Smooth muscle cell (in vitro differentiated cells): ENCODE measurements around the gene ARHGDIG. TPM values are rescaled to one million over a fixed set of nuclear protein-coding genes. Genes with fewer than 3 reads are reported as not detected.

Experiments
- DNase-seq: peaks from one replicate; lab custom pipeline; 2025; ENCODE audit not compliant: unreplicated experiment; lab: John Stamatoyannopoulos, UW
- H2AFZ ChIP-seq: fragments of 200-600 bp; sonication (generic); 2 replicates; pipeline ENCODE4 v1.6.0; 2016; ENCODE audit warnings: antibody characterized with exemption, low read depth, mild to moderate bottlenecking
- H3F3A ChIP-seq: fragments of 200-600 bp; sonication (generic); 2 replicates; pipeline ENCODE4 v1.6.0; 2017; ENCODE audit warnings: antibody characterized with exemption, low read depth
- H3K27ac ChIP-seq: fragments of 200-600 bp; sonication (generic); 2 replicates; pipeline ENCODE4 v1.5.1; 2016; ENCODE audit warnings: low read depth, mild to moderate bottlenecking
- H3K27me3 ChIP-seq: fragments of 200-600 bp; sonication (generic); 2 replicates; pipeline ENCODE4 v1.6.1; 2016; ENCODE audit warnings: low read depth, mild to moderate bottlenecking
- H3K36me3 ChIP-seq: fragments of 200-600 bp; sonication (generic); 2 replicates; pipeline ENCODE4 v1.5.1; 2016; ENCODE audit warnings: low read depth
- H3K4me1 ChIP-seq: fragments of 200-600 bp; sonication (generic); 2 replicates; pipeline ENCODE4 v1.5.1; 2016; ENCODE audit warnings: low read depth
- H3K4me2 ChIP-seq: fragments of 200-600 bp; sonication (generic); 2 replicates; pipeline ENCODE4 v1.6.0; 2016; ENCODE audit warnings: mild to moderate bottlenecking
- H3K4me3 ChIP-seq: fragments of 200-600 bp; sonication (generic); 2 replicates; pipeline ENCODE4 v1.5.1; 2016; ENCODE audit warnings: mild to moderate bottlenecking
- H3K79me2 ChIP-seq: fragments of 200-600 bp; sonication (generic); 2 replicates; pipeline ENCODE4 v1.6.0; 2016; ENCODE audit warnings: low read depth, mild to moderate bottlenecking
- H3K9ac ChIP-seq: fragments of 200-600 bp; sonication (generic); 2 replicates; pipeline ENCODE4 v1.6.0; 2016; ENCODE audit warnings: low read depth
- H3K9me3 ChIP-seq: fragments of 200-600 bp; sonication (generic); replicated peaks from 2 replicates; pipeline ENCODE4 v1.5.1; 2016; ENCODE audit warnings: low read depth
- H4K20me1 ChIP-seq: fragments of 200-600 bp; sonication (generic); 2 replicates; pipeline ENCODE4 v1.6.0; 2016; ENCODE audit warnings: low read depth
- WGBS: methylation state at CpG from one replicate; pipeline ENCODE4 v1.1.7; 2016; ENCODE audit warnings: low lambda C conversion rate; 5-methylcytosine and 5-hydroxymethylcytosine counted together
- polyA plus RNA-seq: library from polyadenylated mRNA; unstranded; fragments of >200 nt; fragmentation: Nextera tagmentation; extraction: Ambion mirVana; gene quantifications from 2 replicates; pipeline ENCODE4 v1.2.1, GENCODE V29; 2016
- total RNA-seq: library from RNA; depleted of rRNA; stranded (reverse); fragments of >200 nt; gene quantifications from 2 replicates; pipeline ENCODE4 v1.2.3, GENCODE V29; 2014
- TF ChIP-seq, protein P1 (sequence below): fragments of 200-600 bp; sonication (generic); IDR thresholded peaks from 2 replicates; pipeline ENCODE4 v1.5.1; 2017; ENCODE audit warnings: borderline replicate concordance, mild to moderate bottlenecking, antibody characterized with exemption; ENCODE audit not compliant: insufficient read depth, poor library complexity, severe bottlenecking

ARHGDIG gene
- total and polyA plus RNA-seq, 2 experiments from 2014 or later: 0.58 to 2.9 TPM

DNA sequence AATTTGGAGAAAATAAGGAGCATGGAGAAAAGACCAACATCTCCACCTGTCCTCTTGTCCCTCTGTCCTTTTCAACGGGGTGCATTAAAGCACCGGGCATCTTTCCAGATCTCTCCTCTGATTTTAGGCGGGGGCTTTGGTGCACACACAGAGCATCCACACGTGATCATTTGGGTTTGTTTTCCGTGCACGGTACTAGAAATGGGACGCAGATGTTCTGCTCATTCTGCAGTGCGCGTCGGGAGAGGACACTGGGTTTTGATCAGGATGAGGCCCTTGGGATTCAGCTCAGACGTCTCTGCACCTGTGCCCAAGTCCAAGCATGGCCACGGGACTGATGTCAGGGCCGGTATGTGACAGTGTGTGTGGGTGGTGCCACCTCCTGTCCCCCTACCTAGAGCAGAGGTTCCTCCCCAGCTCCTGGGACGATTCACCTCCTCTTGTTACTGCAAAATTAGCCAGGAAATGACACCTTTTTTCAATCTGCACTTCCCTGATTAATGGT, 34.5 kb downstream of the ARHGDIG start:
- Histone ChIP-seq H3K36me3 (no peaks in the 10 kb centered on the region), H3K9me3 (no peaks in the 10 kb centered on the region), H4K20me1 (peaks cover 68% of the 10 kb centered on the region), H3K4me2 (no peak overlapping the region), H3K9ac (no peak overlapping the region), H3K4me1 (no peaks in the 10 kb centered on the region), H3K4me3 (no peak overlapping the region), H3K27ac (no peak overlapping the region), H3K79me2 (peaks cover 36% of the 10 kb centered on the region), H2AFZ (no peak overlapping the region), H3K27me3 (no peaks in the 10 kb centered on the region), H3F3A (no peaks in the 10 kb centered on the region)
- no peak for DNase-seq
- 95% methylated on average over 14 of the region's 14 CpGs for WGBS
- TF ChIP-seq, protein P1, sequence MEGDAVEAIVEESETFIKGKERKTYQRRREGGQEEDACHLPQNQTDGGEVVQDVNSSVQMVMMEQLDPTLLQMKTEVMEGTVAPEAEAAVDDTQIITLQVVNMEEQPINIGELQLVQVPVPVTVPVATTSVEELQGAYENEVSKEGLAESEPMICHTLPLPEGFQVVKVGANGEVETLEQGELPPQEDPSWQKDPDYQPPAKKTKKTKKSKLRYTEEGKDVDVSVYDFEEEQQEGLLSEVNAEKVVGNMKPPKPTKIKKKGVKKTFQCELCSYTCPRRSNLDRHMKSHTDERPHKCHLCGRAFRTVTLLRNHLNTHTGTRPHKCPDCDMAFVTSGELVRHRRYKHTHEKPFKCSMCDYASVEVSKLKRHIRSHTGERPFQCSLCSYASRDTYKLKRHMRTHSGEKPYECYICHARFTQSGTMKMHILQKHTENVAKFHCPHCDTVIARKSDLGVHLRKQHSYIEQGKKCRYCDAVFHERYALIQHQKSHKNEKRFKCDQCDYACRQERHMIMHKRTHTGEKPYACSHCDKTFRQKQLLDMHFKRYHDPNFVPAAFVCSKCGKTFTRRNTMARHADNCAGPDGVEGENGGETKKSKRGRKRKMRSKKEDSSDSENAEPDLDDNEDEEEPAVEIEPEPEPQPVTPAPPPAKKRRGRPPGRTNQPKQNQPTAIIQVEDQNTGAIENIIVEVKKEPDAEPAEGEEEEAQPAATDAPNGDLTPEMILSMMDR: no peak

DNA sequence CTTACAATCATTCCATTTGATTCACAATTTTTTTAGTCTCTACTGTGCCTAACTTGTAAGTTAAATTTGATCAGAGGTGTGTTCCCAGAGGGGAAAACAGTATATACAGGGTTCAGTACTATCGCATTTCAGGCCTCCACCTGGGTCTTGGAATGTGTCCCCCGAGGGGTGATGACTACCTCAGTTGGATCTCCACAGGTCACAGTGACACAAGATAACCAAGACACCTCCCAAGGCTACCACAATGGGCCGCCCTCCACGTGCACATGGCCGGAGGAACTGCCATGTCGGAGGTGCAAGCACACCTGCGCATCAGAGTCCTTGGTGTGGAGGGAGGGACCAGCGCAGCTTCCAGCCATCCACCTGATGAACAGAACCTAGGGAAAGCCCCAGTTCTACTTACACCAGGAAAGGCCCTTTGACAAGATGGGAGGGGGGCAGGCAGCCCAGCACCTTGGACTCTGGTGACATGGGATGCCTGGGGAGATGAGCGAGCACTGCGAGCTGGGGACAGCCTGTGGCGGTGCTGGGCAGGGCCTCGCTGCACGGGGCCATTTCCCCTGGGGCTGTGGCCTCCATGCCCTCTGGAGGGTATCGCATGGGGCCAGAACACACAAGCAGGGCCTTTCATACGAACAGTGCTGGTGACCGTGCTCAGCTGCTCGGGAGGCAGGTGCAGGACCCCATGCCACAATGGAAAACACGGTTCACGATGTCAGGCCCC, 36.5 kb downstream of the ARHGDIG start:
- no peaks in the 10 kb centered on the region for H3K4me1 ChIP-seq
- no peak overlapping the region for H3K4me3 ChIP-seq
- no peak overlapping the region for H3K9ac ChIP-seq
- no peak for DNase-seq
- TF ChIP-seq, protein P1: no peak
- H3K9me3 ChIP-seq: no peaks in the 10 kb centered on the region
- H2AFZ ChIP-seq: no peak overlapping the region
- H3F3A ChIP-seq: no peaks in the 10 kb centered on the region
- H3K36me3 ChIP-seq: no peaks in the 10 kb centered on the region
- H4K20me1 ChIP-seq: peaks cover 83% of the 10 kb centered on the region
- no peaks in the 10 kb centered on the region for H3K27me3 ChIP-seq
- H3K4me2 ChIP-seq: no peak overlapping the region
- peaks cover 50% of the 10 kb centered on the region for H3K79me2 ChIP-seq
- no peak overlapping the region for H3K27ac ChIP-seq
- 93% methylated on average over 19 of the region's 19 CpGs for WGBS

DNA sequence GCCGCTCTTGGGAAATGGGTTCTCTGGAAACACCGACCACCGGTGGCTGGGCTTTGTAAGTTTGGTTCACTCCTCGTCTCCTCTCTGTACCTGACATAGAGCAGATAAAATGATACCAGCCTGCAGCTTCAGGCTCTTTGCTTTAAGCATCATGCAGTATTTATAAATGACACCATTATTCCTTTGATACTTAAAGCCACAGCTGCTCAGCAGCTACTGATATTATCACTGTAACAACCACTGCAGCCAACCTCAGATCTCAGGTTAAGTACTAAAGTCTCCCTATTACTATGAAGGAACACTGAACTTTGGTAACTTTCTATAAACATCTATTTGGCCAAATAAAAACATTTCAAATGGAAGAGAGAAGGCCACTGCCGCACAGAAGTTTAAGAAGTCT, 37.2 kb downstream of the ARHGDIG start:
- 99% methylated on average over 5 of the region's 5 CpGs for WGBS
- Histone ChIP-seq H3K9ac (no peak overlapping the region), H3K27ac (no peak overlapping the region), H3F3A (no peaks in the 10 kb centered on the region), H3K9me3 (no peaks in the 10 kb centered on the region), H3K4me3 (no peak overlapping the region), H3K27me3 (no peaks in the 10 kb centered on the region), H3K79me2 (peaks cover 52% of the 10 kb centered on the region), H3K4me2 (no peak overlapping the region), H2AFZ (no peak overlapping the region), H3K36me3 (no peaks in the 10 kb centered on the region), H4K20me1 (peaks cover 86% of the 10 kb centered on the region), H3K4me1 (no peaks in the 10 kb centered on the region)
- TF ChIP-seq, protein P1: no peak
- DNase-seq: no peak

DNA sequence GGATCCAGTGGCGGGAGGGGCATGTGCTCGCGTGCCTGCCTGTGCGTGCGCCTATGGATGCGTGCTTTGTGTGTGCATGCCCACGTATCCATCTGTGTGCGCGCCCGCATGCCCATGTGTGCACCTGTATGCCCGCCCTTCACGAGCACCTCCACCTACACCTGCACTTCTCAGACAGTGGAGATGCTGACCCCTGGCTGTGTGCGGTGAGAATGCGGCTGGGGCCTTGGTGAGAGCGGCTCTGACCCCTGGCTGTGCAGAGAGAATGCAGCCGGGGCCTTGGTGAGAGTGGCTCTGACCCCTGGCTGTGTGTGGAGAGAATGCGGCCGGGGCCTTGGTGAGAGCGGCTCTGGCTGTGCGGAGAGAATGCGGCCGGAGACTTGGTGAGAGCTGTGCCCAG, 38.2 kb downstream of the ARHGDIG start:
- H3K27ac ChIP-seq: no peak overlapping the region
- H3K27me3 ChIP-seq: no peaks in the 10 kb centered on the region
- no peak overlapping the region for H2AFZ ChIP-seq
- H3K9ac ChIP-seq: no peak overlapping the region
- no peaks in the 10 kb centered on the region for H3F3A ChIP-seq
- TF ChIP-seq, protein P1: peak; percentile 5
- no peaks in the 10 kb centered on the region for H3K9me3 ChIP-seq
- H4K20me1 ChIP-seq: peaks cover 94% of the 10 kb centered on the region
- H3K4me3 ChIP-seq: no peak overlapping the region
- no peaks in the 10 kb centered on the region for H3K4me1 ChIP-seq
- 92% methylated on average over 22 of the region's 22 CpGs for WGBS
- H3K79me2 ChIP-seq: peaks cover 58% of the 10 kb centered on the region
- no peak overlapping the region for H3K4me2 ChIP-seq
- DNase-seq: no peak
- H3K36me3 ChIP-seq: no peaks in the 10 kb centered on the region
